MM.1S (cell line): ENCODE results near the gene TIMD4.
A peak's percentile ranks its signal among the peaks of the same experiment; 100 is the strongest.

Source experiments
- EZH2 ChIP-seq: fragments of 300-600 bp; sonication (generic); optimal IDR thresholded peaks from 2 replicates; pipeline ENCODE3; 2017; ENCODE audit warnings: low read depth, mild to moderate bottlenecking, antibody characterized with exemption, low read length, mixed read lengths
- EZH2phosphoT487 ChIP-seq: fragments of 300-600 bp; sonication (generic); IDR thresholded peaks from 2 replicates; pipeline ENCODE4 v1.6.1; 2018; ENCODE audit warnings: antibody characterized with exemption, low read length
- TF ChIP-seq, protein P1 (sequence below): fragments of 300-600 bp; sonication (generic); IDR thresholded peaks from 2 replicates; pipeline ENCODE4 v1.5.1; 2016; ENCODE audit warnings: antibody characterized with exemption, low read length, mixed read lengths

- TF ChIP-seq, protein P1, sequence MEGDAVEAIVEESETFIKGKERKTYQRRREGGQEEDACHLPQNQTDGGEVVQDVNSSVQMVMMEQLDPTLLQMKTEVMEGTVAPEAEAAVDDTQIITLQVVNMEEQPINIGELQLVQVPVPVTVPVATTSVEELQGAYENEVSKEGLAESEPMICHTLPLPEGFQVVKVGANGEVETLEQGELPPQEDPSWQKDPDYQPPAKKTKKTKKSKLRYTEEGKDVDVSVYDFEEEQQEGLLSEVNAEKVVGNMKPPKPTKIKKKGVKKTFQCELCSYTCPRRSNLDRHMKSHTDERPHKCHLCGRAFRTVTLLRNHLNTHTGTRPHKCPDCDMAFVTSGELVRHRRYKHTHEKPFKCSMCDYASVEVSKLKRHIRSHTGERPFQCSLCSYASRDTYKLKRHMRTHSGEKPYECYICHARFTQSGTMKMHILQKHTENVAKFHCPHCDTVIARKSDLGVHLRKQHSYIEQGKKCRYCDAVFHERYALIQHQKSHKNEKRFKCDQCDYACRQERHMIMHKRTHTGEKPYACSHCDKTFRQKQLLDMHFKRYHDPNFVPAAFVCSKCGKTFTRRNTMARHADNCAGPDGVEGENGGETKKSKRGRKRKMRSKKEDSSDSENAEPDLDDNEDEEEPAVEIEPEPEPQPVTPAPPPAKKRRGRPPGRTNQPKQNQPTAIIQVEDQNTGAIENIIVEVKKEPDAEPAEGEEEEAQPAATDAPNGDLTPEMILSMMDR, result peak; percentile 89
- TF ChIP-seq EZH2, result no peak
- TF ChIP-seq EZH2phosphoT487, result no peak
These were observed 28.4 kb downstream of the TIMD4 start for GRCh38 chr5:156934450-156935211.
